ENCODE results near the gene CRX.

DNA sequence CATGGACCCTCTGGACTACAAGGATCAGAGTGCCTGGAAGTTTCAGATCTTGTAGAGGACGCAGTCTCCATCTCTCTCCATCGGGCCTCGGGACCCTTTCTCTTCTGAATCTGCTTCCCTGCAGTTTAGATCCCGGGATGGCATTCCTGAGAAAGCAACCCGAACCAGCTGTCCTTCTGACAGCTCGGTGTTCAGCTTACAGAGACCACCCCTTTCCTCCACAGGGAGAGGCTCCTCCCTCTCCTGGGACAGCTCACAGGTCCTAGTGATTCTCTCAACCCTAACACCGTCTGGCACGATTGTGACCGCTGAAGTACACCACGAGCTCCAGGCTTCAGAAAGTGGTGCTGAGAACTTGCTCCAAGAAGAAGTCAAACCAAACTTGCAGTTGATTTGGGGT is 18.2 kb downstream of the CRX start:
- no peak for TF ChIP-seq ZZZ3 (CRISPR knock-in tag; IDR thresholded peaks at IDR 0.05; ENCODE audit: borderline replicate concordance)
- TF ChIP-seq, protein P1, sequence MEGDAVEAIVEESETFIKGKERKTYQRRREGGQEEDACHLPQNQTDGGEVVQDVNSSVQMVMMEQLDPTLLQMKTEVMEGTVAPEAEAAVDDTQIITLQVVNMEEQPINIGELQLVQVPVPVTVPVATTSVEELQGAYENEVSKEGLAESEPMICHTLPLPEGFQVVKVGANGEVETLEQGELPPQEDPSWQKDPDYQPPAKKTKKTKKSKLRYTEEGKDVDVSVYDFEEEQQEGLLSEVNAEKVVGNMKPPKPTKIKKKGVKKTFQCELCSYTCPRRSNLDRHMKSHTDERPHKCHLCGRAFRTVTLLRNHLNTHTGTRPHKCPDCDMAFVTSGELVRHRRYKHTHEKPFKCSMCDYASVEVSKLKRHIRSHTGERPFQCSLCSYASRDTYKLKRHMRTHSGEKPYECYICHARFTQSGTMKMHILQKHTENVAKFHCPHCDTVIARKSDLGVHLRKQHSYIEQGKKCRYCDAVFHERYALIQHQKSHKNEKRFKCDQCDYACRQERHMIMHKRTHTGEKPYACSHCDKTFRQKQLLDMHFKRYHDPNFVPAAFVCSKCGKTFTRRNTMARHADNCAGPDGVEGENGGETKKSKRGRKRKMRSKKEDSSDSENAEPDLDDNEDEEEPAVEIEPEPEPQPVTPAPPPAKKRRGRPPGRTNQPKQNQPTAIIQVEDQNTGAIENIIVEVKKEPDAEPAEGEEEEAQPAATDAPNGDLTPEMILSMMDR (CRISPR knock-in tag; IDR thresholded peaks at IDR 0.05): no peak
- TF ChIP-seq, protein P2, sequence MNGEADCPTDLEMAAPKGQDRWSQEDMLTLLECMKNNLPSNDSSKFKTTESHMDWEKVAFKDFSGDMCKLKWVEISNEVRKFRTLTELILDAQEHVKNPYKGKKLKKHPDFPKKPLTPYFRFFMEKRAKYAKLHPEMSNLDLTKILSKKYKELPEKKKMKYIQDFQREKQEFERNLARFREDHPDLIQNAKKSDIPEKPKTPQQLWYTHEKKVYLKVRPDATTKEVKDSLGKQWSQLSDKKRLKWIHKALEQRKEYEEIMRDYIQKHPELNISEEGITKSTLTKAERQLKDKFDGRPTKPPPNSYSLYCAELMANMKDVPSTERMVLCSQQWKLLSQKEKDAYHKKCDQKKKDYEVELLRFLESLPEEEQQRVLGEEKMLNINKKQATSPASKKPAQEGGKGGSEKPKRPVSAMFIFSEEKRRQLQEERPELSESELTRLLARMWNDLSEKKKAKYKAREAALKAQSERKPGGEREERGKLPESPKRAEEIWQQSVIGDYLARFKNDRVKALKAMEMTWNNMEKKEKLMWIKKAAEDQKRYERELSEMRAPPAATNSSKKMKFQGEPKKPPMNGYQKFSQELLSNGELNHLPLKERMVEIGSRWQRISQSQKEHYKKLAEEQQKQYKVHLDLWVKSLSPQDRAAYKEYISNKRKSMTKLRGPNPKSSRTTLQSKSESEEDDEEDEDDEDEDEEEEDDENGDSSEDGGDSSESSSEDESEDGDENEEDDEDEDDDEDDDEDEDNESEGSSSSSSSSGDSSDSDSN (CRISPR knock-in tag; IDR thresholded peaks at IDR 0.05): no peak

All from HepG2 (cell line).